Mesodermal cell (in vitro differentiated cells): ENCODE results near the gene PPP1R10.

Source experiments
- H3K27ac ChIP-seq: 2 replicates; pipeline ENCODE4 v1.7.0; 2013; ENCODE audit warnings: mild to moderate bottlenecking, low read depth, low read length, moderate library complexity; ENCODE audit not compliant: severe bottlenecking
- H3K36me3 ChIP-seq: 2 replicates; pipeline ENCODE4 v1.7.1; 2013; ENCODE audit warnings: mild to moderate bottlenecking, low read length, moderate library complexity; ENCODE audit not compliant: control insufficient read depth, insufficient read depth
- H3K4me1 ChIP-seq: one replicate; pipeline ENCODE4 v1.7.1; 2013; ENCODE audit warnings: mild to moderate bottlenecking, low read length; ENCODE audit not compliant: insufficient read depth, control insufficient read depth, poor library complexity, severe bottlenecking
- H3K4me3 ChIP-seq: 2 replicates; pipeline ENCODE4 v1.7.0; 2013; ENCODE audit warnings: low read length, control low read depth, mild to moderate bottlenecking; ENCODE audit not compliant: insufficient read depth, poor library complexity, severe bottlenecking; ENCODE audit errors: extremely low read depth
- H3K9me3 ChIP-seq: 2 replicates; pipeline ENCODE4 v1.7.1; 2013; ENCODE audit warnings: mild to moderate bottlenecking, low read length, moderate library complexity; ENCODE audit not compliant: control insufficient read depth
- WGBS, 2 experiments: methylation state at CpG; one replicate each; pipeline ENCODE4 v1.1.5; 2013; ENCODE audit warnings: missing lambda C conversion rate in 2 of 2; ENCODE audit not compliant: insufficient coverage in 2 of 2; 5-methylcytosine and 5-hydroxymethylcytosine counted together

Gene PPP1R10

GRCh38 chr6:30647242-30648116 is 30.4 kb upstream of the PPP1R10 start:
- Histone ChIP-seq H3K36me3 (peaks cover 48% of the 10 kb centered on the region), H3K4me3 (peak overlapping the region; percentile 88), H3K4me1 (no peaks in the 10 kb centered on the region), H3K27ac (peak overlapping the region; percentile 71), H3K9me3 (no peaks in the 10 kb centered on the region)
- 0 to 1% methylated on average over 59 to 62 of the region's 78 CpGs for WGBS, 2 experiments

DNA sequence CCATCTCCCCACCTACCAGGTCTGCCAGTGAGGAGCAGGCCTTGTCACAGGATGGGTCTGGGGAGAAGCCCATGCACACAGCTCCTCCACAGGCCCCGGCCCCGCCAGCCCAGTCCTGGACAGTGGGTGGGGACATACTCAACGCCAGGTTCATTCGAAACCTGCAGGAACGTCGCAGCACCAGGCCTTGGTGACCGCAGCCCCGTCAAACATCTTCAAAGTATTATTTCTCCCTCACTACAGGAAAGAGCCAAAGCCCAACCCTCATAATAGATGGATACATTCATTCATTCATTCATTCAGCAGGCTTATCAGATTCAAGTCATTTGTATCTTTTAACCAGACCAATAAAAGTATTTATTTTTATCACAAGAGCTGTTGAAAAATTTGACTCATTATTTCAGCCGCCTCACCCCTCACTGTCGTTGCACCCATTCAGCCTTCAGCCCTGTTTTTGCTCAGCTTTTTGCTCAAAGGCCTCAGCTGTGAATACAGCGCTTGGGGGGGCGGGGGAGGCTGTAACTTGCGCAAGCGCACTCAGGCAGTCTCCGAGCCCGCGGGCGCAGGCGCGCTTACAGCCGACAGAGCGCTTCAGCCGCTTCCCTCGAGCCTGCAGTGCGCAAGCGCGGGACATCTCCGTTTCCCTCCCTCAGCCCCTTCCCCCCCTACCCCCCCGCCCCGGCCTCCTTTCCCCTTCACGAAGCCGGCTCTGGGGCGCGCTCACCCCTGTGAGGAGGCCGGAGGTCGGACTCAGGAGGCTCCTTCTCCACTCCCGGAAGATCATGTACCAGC is 29.6 kb upstream of the PPP1R10 start, which contains the start of gene C6orf136:
C6orf136 (plus strand) TSS at position 684 of the 792 bp plus-strand sequence; CDS start at position 783, 99 bp downstream.
- peaks cover 45% of the 10 kb centered on the region for H3K36me3 ChIP-seq
- H3K4me3 ChIP-seq = peak within 1 kb of the TSS; percentile 88
- 21 to 44% methylated on average over 11 to 17 of the region's 37 CpGs for WGBS, 2 experiments
- H3K27ac ChIP-seq = peak within 1 kb of the TSS; percentile 71
- H3K9me3 ChIP-seq = no peaks in the 10 kb centered on the region
- no peaks in the 10 kb centered on the region for H3K4me1 ChIP-seq

DNA sequence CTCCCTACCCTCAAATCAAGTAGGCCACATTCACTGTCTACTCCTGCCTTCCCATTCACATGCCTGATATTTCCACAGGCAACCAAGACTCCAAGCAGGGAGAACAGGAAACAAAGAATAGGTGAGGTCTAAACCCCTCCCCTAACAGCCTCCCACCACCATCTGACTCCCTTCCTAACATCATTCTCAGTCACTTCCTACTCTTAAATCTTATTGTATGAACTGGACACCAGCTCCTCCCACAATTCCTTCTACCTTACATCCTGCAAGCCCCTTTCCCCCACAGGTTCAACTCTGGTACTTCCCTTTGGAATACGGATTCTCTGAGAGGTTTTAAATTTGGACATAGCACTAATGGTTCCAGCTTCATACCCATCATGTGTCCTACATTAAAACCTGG is 28.9 kb upstream of the PPP1R10 start:
- H3K9me3 ChIP-seq = no peaks in the 10 kb centered on the region
- H3K27ac ChIP-seq = peak overlapping the region; percentile 3
- WGBS, 2 experiments = 80 to 91% methylated on average over 1 of the region's 1 CpG
- H3K36me3 ChIP-seq = peaks cover 45% of the 10 kb centered on the region
- no peak overlapping the region for H3K4me3 ChIP-seq
- H3K4me1 ChIP-seq = no peaks in the 10 kb centered on the region

GRCh38 chr6:30644769-30645168 is 27.7 kb upstream of the PPP1R10 start:
- Histone ChIP-seq H3K36me3 (peaks cover 54% of the 10 kb centered on the region), H3K4me1 (no peaks in the 10 kb centered on the region), H3K4me3 (no peak overlapping the region), H3K27ac (no peak overlapping the region), H3K9me3 (no peaks in the 10 kb centered on the region)
- 92 to 93% methylated on average over 5 of the region's 5 CpGs for WGBS, 2 experiments

DNA sequence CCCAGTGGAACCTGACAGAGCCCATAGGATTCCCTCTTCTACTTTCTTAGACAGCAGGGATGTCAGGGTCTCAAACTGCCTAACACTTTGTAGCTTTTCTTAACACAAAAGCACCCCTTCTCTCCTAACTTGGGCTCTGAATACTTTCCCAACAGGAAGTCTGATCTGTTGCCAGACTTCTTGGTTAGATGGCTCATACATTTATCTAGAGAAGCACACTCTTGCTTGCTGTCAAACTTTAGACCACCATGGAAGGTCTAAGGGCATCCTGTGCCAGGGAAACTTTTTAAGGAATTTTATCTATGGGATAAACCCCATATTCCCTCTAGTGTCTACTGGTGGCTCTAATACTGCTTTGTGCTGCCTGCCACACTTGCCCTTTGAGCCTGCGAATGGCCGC is 26.6 kb upstream of the PPP1R10 start:
- Histone ChIP-seq H3K4me3 (no peak overlapping the region), H3K36me3 (peaks cover 64% of the 10 kb centered on the region), H3K4me1 (no peaks in the 10 kb centered on the region), H3K27ac (no peak overlapping the region), H3K9me3 (no peaks in the 10 kb centered on the region)
- WGBS, 2 experiments = 100% methylated on average over 2 of the region's 2 CpGs; no CpG with 5 or more reads in 1 of the 2 experiments

GRCh38 chr6:30641048-30641447 is 24.0 kb upstream of the PPP1R10 start:
- WGBS, 2 experiments = 89 to 100% methylated on average over 1 of the region's 1 CpG
- H3K36me3 ChIP-seq = peaks cover 63% of the 10 kb centered on the region

GRCh38 chr6:30640481-30640880 is 23.4 kb upstream of the PPP1R10 start:
- WGBS, 2 experiments = 93 to 96% methylated on average over 7 to 8 of the region's 10 CpGs
- H3K36me3 ChIP-seq = peaks cover 63% of the 10 kb centered on the region
- no peak overlapping the region for H3K4me3 ChIP-seq
- no peak overlapping the region for H3K27ac ChIP-seq
- H3K9me3 ChIP-seq = no peaks in the 10 kb centered on the region
- no peaks in the 10 kb centered on the region for H3K4me1 ChIP-seq

More at GRCh38 chr6:30641048-30641447, 24.0 kb upstream of the PPP1R10 start:
- Histone ChIP-seq H3K9me3 (no peaks in the 10 kb centered on the region), H3K4me1 (no peaks in the 10 kb centered on the region), H3K4me3 (no peak overlapping the region), H3K27ac (no peak overlapping the region)

DNA sequence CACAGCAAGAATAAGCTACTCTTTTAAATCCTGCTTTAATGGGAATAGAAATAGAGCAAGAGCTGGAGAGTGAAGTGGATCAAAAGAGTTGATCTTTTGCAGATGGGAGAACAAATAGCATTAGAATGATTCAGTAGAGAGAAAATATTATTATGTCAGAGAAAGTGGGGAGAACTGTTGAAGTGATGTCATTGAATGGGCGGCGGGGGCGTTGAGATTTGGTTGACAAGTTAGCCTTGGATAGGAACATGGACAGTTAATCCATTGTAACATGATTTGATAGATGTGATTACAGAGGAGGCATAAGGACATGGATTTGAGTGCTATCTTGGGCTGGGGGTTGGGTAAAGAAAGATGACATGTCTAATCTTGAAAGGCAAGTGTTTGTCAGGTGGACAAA is 18.8 kb upstream of the PPP1R10 start:
- Histone ChIP-seq H3K4me1 (no peaks in the 10 kb centered on the region), H3K36me3 (peaks cover 69% of the 10 kb centered on the region), H3K9me3 (no peaks in the 10 kb centered on the region), H3K4me3 (no peak overlapping the region), H3K27ac (no peak overlapping the region)
- WGBS, 2 experiments = 100% methylated on average over 3 of the region's 3 CpGs

GRCh38 chr6:30626484-30627366 is 9.7 kb upstream of the PPP1R10 start, which contains the start of gene ATAT1:
Gene ATAT1, plus strand, starts transcription at chr6:30626874.
- Histone ChIP-seq H3K4me3 (peak within 1 kb of the TSS; percentile 65), H3K36me3 (peaks cover 84% of the 10 kb centered on the region), H3K4me1 (peaks cover 4% of the 10 kb centered on the region), H3K9me3 (no peaks in the 10 kb centered on the region), H3K27ac (peak within 1 kb of the TSS; percentile 88)
- WGBS, 2 experiments = 9% methylated on average over 29 to 33 of the region's 36 CpGs

- peaks cover 85% of the 10 kb centered on the region for H3K36me3 ChIP-seq
- no peak overlapping the region for H3K27ac ChIP-seq
- H3K4me3 ChIP-seq = no peak overlapping the region
- peaks cover 4% of the 10 kb centered on the region for H3K4me1 ChIP-seq
- 92 to 99% methylated on average over 8 of the region's 8 CpGs for WGBS, 2 experiments
- H3K9me3 ChIP-seq = no peaks in the 10 kb centered on the region
Observed at GRCh38 chr6:30625511-30625910, 8.5 kb upstream of the PPP1R10 start.
